ENCODE measurements around the gene BSCL2. TPM values are rescaled to one million over a fixed set of nuclear protein-coding genes. Genes with fewer than 3 reads are reported as not detected.

BSCL2 gene
- total RNA-seq, 4 donors from 2014 or later, result 25.7 to 37.8 (median 29.2) TPM

GRCh38 chr11:62713343-62713742 is 6.1 kb upstream of the BSCL2 start:
- ATAC-seq, result no peak
- H3K27ac ChIP-seq, result peak overlapping the region in 1 of 4 donors; percentile 47
- no peak overlapping the region for H3K4me3 ChIP-seq
- no peaks in the 10 kb centered on the region for H3K27me3 ChIP-seq
- WGBS, 2 donors (ENCODE audit: low coverage in 1 of 2), result 57 to 67% methylated on average over 1 to 2 of the region's 2 CpGs
- TF ChIP-seq EP300 (IDR thresholded peaks at IDR 0.05), result no peak
- no peak for TF ChIP-seq POLR2A (IDR thresholded peaks at IDR 0.05)
- TF ChIP-seq CTCF (IDR thresholded peaks at IDR 0.05), result no peak
- no peak for TF ChIP-seq POLR2AphosphoS5 (IDR thresholded peaks at IDR 0.05)
- no peaks in the 10 kb centered on the region for H3K9me3 ChIP-seq
- H3K4me1 ChIP-seq, result peaks cover 0 to 40% (median 15%) of the 10 kb centered on the region in 3 donors
- H3K36me3 ChIP-seq, result peaks cover 10 to 82% of the 10 kb centered on the region in 2 donors

GRCh38 chr11:62712861-62713260 is 5.6 kb upstream of the BSCL2 start:
- H3K4me3 ChIP-seq, result no peak overlapping the region
- no peaks in the 10 kb centered on the region for H3K9me3 ChIP-seq
- H3K27me3 ChIP-seq, result no peaks in the 10 kb centered on the region
- H3K27ac ChIP-seq, result peak overlapping the region in 1 of 4 donors; percentile 47
- WGBS, 2 donors (ENCODE audit: low coverage in 1 of 2), result 54 to 61% methylated on average over 3 of the region's 3 CpGs
- TF ChIP-seq CTCF (IDR thresholded peaks at IDR 0.05) (no peak), POLR2A (IDR thresholded peaks at IDR 0.05) (no peak), POLR2AphosphoS5 (IDR thresholded peaks at IDR 0.05) (no peak), EP300 (IDR thresholded peaks at IDR 0.05) (no peak)
- ATAC-seq, result no peak
- peaks cover 6 to 78% of the 10 kb centered on the region in 2 donors for H3K36me3 ChIP-seq
- peaks cover 0 to 40% (median 16%) of the 10 kb centered on the region in 3 donors for H3K4me1 ChIP-seq

GRCh38 chr11:62712276-62712812 is 5.1 kb upstream of the BSCL2 start:
- Histone ChIP-seq H3K36me3 (peaks cover 4 to 72% of the 10 kb centered on the region in 2 donors), H3K27ac (peak overlapping the region in 1 of 4 donors; percentile 47), H3K27me3 (no peaks in the 10 kb centered on the region), H3K9me3 (no peaks in the 10 kb centered on the region), H3K4me3 (no peak overlapping the region), H3K4me1 (peaks cover 0 to 40% (median 16%) of the 10 kb centered on the region in 3 donors)
- no peak for ATAC-seq
- TF ChIP-seq POLR2AphosphoS5 (IDR thresholded peaks at IDR 0.05), result no peak
- TF ChIP-seq CTCF (IDR thresholded peaks at IDR 0.05), result no peak
- no peak for TF ChIP-seq EP300 (IDR thresholded peaks at IDR 0.05)
- no peak for TF ChIP-seq POLR2A (IDR thresholded peaks at IDR 0.05)
- 54 to 76% methylated on average over 4 to 6 of the region's 6 CpGs for WGBS, 2 donors (ENCODE audit: low coverage in 1 of 2)

GRCh38 chr11:62710001-62710345 is 2.7 kb upstream of the BSCL2 start:
- no peaks in the 10 kb centered on the region for H3K27me3 ChIP-seq
- H3K4me1 ChIP-seq, result peaks cover 0 to 60% (median 29%) of the 10 kb centered on the region in 3 donors
- WGBS, 2 donors (ENCODE audit: low coverage in 1 of 2), result 0% methylated on average over 1 of the region's 7 CpGs; no CpG with 5 or more reads in 1 of the 2 donors
- H3K9me3 ChIP-seq, result no peaks in the 10 kb centered on the region
- no peak for TF ChIP-seq EP300 (IDR thresholded peaks at IDR 0.05)
- TF ChIP-seq POLR2AphosphoS5 (IDR thresholded peaks at IDR 0.05), result no peak
- TF ChIP-seq CTCF (IDR thresholded peaks at IDR 0.05), result no peak
- TF ChIP-seq POLR2A (IDR thresholded peaks at IDR 0.05), result no peak
- no peak for ATAC-seq
- peak overlapping the region; percentile 44 to 68 for H3K4me3 ChIP-seq
- H3K27ac ChIP-seq, result peak overlapping the region; percentile 85 to 95 (median 94)
- H3K36me3 ChIP-seq, result peaks cover 0 to 49% of the 10 kb centered on the region in 2 donors

Measured in gastroesophageal sphincter (tissue), 4 donors.